Measurements from ENCODE around the gene ALPL. TPM values are rescaled to one million over a fixed set of nuclear protein-coding genes. Genes with fewer than 3 reads are reported as not detected.

Gene ALPL
- total and polyA plus RNA-seq, 2 of the 4 experiments (the other 2 are of a cell fraction) = 0.54 to 2.2 TPM

GRCh38 chr1:21472861-21473260 is 36.4 kb upstream of the ALPL start:
- Histone ChIP-seq H2BK120ac (ENCODE audit: low read depth, low read length) (no peak overlapping the region), H3K9ac (ENCODE audit: low read depth, low read length) (no peak overlapping the region), H3K79me1 (ENCODE audit: low read depth in 1 of 2, low read length in 2 of 2) (no peaks in the 10 kb centered on the region; a peak in 2 of 4 replicates), H3K36me3 (ENCODE audit: control insufficient read depth, insufficient read depth, low read length) (peaks cover 44% of the 10 kb centered on the region), H3K9me1 (ENCODE audit: insufficient read depth, low read length) (peaks cover 6% of the 10 kb centered on the region; the same call in 1 of the 2 replicates), H3K23ac (ENCODE audit: low read depth, low read length) (no peak overlapping the region), H2AK5ac (ENCODE audit: low read depth, low read length) (no peak overlapping the region), H2BK15ac (ENCODE audit: low read depth, low read length) (no peak overlapping the region), H2BK20ac (ENCODE audit: low read depth, low read length) (no peak overlapping the region), H3K4me2 (ENCODE audit: low read depth, low read length) (no peak overlapping the region), H3K18ac (ENCODE audit: low read depth, low read length) (no peak overlapping the region), H2AFZ (replicated peaks; ENCODE audit: low read length, poor library complexity) (no peak overlapping the region), H3K14ac (replicated peaks; ENCODE audit: low read depth, low read length) (no peak overlapping the region), H4K8ac (ENCODE audit: low read depth in 2 of 2, low read length in 2 of 2) (no peak overlapping the region), H4K20me1 (ENCODE audit: insufficient read depth, low read length) (no peaks in the 10 kb centered on the region), H3K4ac (ENCODE audit: low read depth, low read length) (no peak overlapping the region), H3K4me1 (ENCODE audit: control insufficient read depth, insufficient read depth, low read length) (no peaks in the 10 kb centered on the region), H4K91ac (ENCODE audit: insufficient read depth, low read depth, low read length) (no peak overlapping the region), H3K56ac (ENCODE audit: extremely low read depth, insufficient read depth, low read length) (no peak overlapping the region), H3K27ac (ENCODE audit: insufficient read depth, low read length) (no peak overlapping the region), H2AK9ac (replicated peaks; ENCODE audit: low read depth, low read length, poor library complexity) (no peak overlapping the region), H4K5ac (ENCODE audit: low read depth, low read length) (no peak overlapping the region), H3K4me3 (ENCODE audit: insufficient read depth, low read depth, low read length) (no peak overlapping the region), H2BK5ac (ENCODE audit: low read depth, low read length, poor library complexity, severe bottlenecking) (no peak overlapping the region), H3K9me3 (ENCODE audit: control insufficient read depth, insufficient read depth, low read length) (no peaks in the 10 kb centered on the region), H3K27me3 (ENCODE audit: control insufficient read depth, insufficient read depth, low read length) (no peaks in the 10 kb centered on the region)
- ChIA-PET CTCF (no interaction called here), POLR2A (ENCODE audit: unreplicated experiment) (no interaction called here)
- in situ Hi-C loops (cut with MboI; ENCODE audit: low sequenced_read_pairs) = no loop called here
- no peak for TF ChIP-seq SMC3 (IDR thresholded peaks at IDR 0.05; ENCODE audit: low read depth, low read length)
- no peak for TF ChIP-seq CEBPB (IDR thresholded peaks at IDR 0.05; ENCODE audit: low read depth, low read length)
- TF ChIP-seq MAFK (IDR thresholded peaks at IDR 0.05; ENCODE audit: low read depth, low read length) = no peak
- TF ChIP-seq FOS (IDR thresholded peaks at IDR 0.05; ENCODE audit: low read depth, low read length) = no peak
- TF ChIP-seq POLR2A (IDR thresholded peaks at IDR 0.05; ENCODE audit: low read depth, low read length) = no peak
- TF ChIP-seq ELK1 (IDR thresholded peaks at IDR 0.05; ENCODE audit: borderline replicate concordance, low read depth, low read length) = no peak
- TF ChIP-seq RAD21 (IDR thresholded peaks at IDR 0.05; ENCODE audit: low read length) = no peak
- no peak for TF ChIP-seq CTCF (conservative IDR thresholded peaks at IDR 0.05; ENCODE audit: low read depth, low read length)
- no peak for TF ChIP-seq MXI1 (IDR thresholded peaks at IDR 0.05; ENCODE audit: borderline replicate concordance, low read depth, low read length)
- no peak for TF ChIP-seq MAZ (IDR thresholded peaks at IDR 0.05; ENCODE audit: borderline replicate concordance, low read depth, low read length)
- no peak for TF ChIP-seq NFE2L2 (IDR thresholded peaks at IDR 0.05; ENCODE audit: low read depth, low read length)
- no peak for TF ChIP-seq CHD1 (IDR thresholded peaks at IDR 0.05; ENCODE audit: low read depth, low read length)
- no peak for TF ChIP-seq RFX5 (IDR thresholded peaks at IDR 0.05; ENCODE audit: low read depth, low read length)
- no peak for TF ChIP-seq RCOR1 (IDR thresholded peaks at IDR 0.05; ENCODE audit: insufficient replicate concordance, low read length)
- no peak for TF ChIP-seq USF2 (IDR thresholded peaks at IDR 0.05; ENCODE audit: low read depth, low read length)
- TF ChIP-seq BHLHE40 (IDR thresholded peaks at IDR 0.05; ENCODE audit: low read depth, low read length) = no peak
- DNase-seq (no peak), ATAC-seq (ENCODE audit: low read depth) (no peak)
- no TSS peak for BruUV-seq (replicated peaks)
- WGBS, 2 experiments (ENCODE audit: extremely low coverage in 2 of 2, insufficient read length in 1 of 2) = 100% methylated on average over 2 of the region's 5 CpGs; no CpG with 5 or more reads in 1 of the 2 experiments
- intact Hi-C loops (cut with micrococcal nuclease) = no loop called here
- dilution Hi-C loops (cut with HindIII; ENCODE audit: low sequenced_read_pairs, unreplicated experiment) = no loop called here

Measured in IMR-90 (cell line).